ENCODE measurements around the gene CCDC30.

GRCh38 chr1:42524330-42524729, 61.2 kb downstream of the CCDC30 start:
- TF ChIP-seq CTCF (IDR thresholded peaks at IDR 0.05) (no peak), SIN3A (IDR thresholded peaks at IDR 0.05; ENCODE audit: borderline replicate concordance, insufficient read depth, low read depth, low read length) (no peak)
- TF ChIP-seq, protein P1, sequence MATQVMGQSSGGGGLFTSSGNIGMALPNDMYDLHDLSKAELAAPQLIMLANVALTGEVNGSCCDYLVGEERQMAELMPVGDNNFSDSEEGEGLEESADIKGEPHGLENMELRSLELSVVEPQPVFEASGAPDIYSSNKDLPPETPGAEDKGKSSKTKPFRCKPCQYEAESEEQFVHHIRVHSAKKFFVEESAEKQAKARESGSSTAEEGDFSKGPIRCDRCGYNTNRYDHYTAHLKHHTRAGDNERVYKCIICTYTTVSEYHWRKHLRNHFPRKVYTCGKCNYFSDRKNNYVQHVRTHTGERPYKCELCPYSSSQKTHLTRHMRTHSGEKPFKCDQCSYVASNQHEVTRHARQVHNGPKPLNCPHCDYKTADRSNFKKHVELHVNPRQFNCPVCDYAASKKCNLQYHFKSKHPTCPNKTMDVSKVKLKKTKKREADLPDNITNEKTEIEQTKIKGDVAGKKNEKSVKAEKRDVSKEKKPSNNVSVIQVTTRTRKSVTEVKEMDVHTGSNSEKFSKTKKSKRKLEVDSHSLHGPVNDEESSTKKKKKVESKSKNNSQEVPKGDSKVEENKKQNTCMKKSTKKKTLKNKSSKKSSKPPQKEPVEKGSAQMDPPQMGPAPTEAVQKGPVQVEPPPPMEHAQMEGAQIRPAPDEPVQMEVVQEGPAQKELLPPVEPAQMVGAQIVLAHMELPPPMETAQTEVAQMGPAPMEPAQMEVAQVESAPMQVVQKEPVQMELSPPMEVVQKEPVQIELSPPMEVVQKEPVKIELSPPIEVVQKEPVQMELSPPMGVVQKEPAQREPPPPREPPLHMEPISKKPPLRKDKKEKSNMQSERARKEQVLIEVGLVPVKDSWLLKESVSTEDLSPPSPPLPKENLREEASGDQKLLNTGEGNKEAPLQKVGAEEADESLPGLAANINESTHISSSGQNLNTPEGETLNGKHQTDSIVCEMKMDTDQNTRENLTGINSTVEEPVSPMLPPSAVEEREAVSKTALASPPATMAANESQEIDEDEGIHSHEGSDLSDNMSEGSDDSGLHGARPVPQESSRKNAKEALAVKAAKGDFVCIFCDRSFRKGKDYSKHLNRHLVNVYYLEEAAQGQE (IDR thresholded peaks at IDR 0.05; ENCODE audit: insufficient read depth in 1 of 2, low read depth in 2 of 2, low read length in 1 of 2): no peak

Data from Panc1 (cell line).